Neural crest cell (in vitro differentiated cells): ENCODE data around the gene IL22. TPM values are rescaled to one million over a fixed set of nuclear protein-coding genes. Genes with fewer than 3 reads are reported as not detected.

Experiments used
- DNase-seq: peaks from one replicate; pipeline ENCODE4 v3.0.0; 2021; ENCODE audit warnings: low read depth, mixed read lengths, low spot score
- H3K27ac Mint-ChIP-seq: one replicate; pipeline ENCODE4 v1.8.0; 2021; ENCODE audit warnings: mild to moderate bottlenecking, mixed read lengths; ENCODE audit not compliant: unreplicated experiment
- H3K27me3 Mint-ChIP-seq: 2 replicates; pipeline ENCODE4 v1.8.0; 2021; ENCODE audit warnings: low read depth, mild to moderate bottlenecking, mixed read lengths
- H3K36me3 Mint-ChIP-seq: 2 replicates; pipeline ENCODE4 v1.8.0; 2021; ENCODE audit warnings: low read depth, mild to moderate bottlenecking, mixed read lengths
- H3K4me1 Mint-ChIP-seq: 2 replicates; pipeline ENCODE4 v1.8.0; 2021; ENCODE audit warnings: mixed read lengths
- H3K4me3 Mint-ChIP-seq: one replicate; pipeline ENCODE4 v1.8.0; 2021; ENCODE audit warnings: mild to moderate bottlenecking, mixed read lengths
- H3K9me3 Mint-ChIP-seq: 2 replicates; pipeline ENCODE4 v1.8.0; 2021; ENCODE audit warnings: mixed read lengths
- total RNA-seq: library from RNA; stranded (reverse); gene quantifications from 2 replicates; pipeline ENCODE4 v1.2.1, GENCODE V29; 2021
- TF ChIP-seq, protein P1 (sequence below): fragments of 200-600 bp; sonication (generic); conservative IDR thresholded peaks from 2 replicates; pipeline ENCODE4 v1.5.0; 2021; ENCODE audit warnings: antibody characterized with exemption, mild to moderate bottlenecking

Gene IL22
- total RNA-seq, 1 donor from 2014 or later: not detected

DNA sequence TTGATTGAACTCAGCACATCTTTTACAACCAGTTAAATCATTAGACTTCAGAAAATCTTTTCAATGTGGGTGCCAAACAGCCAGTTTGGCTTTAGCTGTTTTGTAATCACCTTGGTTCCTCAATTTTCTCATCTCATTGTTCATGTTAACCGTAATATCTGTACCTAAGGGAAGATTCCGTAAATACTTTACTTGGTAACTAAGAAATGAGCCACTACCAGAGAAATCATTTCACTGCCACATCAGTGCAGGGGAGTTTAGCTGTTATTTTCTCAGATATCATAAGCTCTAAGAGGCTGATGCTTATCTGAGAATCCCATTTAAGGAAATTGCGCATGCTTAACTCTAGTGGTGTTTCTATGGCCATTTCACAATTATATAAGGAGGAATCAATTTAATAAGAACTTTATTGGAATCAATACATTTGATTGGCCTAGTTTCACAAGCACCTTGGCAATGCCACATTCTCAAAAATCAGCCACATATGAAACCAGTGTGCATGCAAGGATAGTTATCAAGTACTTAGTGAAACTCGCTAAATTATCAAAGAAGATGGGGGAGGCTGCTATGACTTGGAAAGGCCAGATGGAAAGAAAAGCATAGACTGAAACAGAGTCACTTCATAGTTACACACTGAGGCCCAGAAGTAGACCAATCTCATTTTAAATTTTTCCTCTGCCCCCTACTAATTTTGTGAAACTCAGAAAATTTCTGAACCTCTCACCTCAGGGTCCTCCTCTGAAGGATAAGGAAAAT lies 28.1 kb upstream of the IL22 start:
- no peaks in the 10 kb centered on the region for H3K27me3 Mint-ChIP-seq
- no peak for DNase-seq
- H3K4me3 Mint-ChIP-seq: no peak overlapping the region
- no peak overlapping the region for H3K27ac Mint-ChIP-seq
- no peaks in the 10 kb centered on the region for H3K4me1 Mint-ChIP-seq
- TF ChIP-seq, protein P1, sequence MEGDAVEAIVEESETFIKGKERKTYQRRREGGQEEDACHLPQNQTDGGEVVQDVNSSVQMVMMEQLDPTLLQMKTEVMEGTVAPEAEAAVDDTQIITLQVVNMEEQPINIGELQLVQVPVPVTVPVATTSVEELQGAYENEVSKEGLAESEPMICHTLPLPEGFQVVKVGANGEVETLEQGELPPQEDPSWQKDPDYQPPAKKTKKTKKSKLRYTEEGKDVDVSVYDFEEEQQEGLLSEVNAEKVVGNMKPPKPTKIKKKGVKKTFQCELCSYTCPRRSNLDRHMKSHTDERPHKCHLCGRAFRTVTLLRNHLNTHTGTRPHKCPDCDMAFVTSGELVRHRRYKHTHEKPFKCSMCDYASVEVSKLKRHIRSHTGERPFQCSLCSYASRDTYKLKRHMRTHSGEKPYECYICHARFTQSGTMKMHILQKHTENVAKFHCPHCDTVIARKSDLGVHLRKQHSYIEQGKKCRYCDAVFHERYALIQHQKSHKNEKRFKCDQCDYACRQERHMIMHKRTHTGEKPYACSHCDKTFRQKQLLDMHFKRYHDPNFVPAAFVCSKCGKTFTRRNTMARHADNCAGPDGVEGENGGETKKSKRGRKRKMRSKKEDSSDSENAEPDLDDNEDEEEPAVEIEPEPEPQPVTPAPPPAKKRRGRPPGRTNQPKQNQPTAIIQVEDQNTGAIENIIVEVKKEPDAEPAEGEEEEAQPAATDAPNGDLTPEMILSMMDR: no peak
- no peaks in the 10 kb centered on the region for H3K36me3 Mint-ChIP-seq
- no peaks in the 10 kb centered on the region for H3K9me3 Mint-ChIP-seq

DNA sequence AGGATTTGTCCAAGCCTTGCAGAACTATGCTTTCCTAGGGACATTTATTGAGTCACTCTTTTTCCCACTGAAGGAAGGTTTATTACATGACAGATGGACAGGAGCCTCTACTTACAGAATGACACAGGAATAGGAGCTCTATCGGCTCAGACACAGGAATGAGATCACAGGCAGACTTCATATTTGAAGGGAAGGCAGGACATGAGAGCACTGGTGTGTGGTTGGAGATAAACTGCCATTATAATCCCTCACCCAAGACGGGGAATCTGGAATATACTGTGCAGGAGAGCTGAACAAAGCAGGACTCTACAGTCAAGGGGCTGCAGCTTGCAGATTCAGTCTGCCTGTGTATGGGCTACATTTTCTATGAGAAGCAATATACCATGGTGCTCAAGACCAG lies 26.8 kb upstream of the IL22 start:
- no peaks in the 10 kb centered on the region for H3K4me1 Mint-ChIP-seq
- no peak overlapping the region for H3K4me3 Mint-ChIP-seq
- H3K27ac Mint-ChIP-seq: no peak overlapping the region
- no peaks in the 10 kb centered on the region for H3K27me3 Mint-ChIP-seq
- no peaks in the 10 kb centered on the region for H3K36me3 Mint-ChIP-seq
- no peak for DNase-seq
- H3K9me3 Mint-ChIP-seq: no peaks in the 10 kb centered on the region
- TF ChIP-seq, protein P1: no peak

DNA sequence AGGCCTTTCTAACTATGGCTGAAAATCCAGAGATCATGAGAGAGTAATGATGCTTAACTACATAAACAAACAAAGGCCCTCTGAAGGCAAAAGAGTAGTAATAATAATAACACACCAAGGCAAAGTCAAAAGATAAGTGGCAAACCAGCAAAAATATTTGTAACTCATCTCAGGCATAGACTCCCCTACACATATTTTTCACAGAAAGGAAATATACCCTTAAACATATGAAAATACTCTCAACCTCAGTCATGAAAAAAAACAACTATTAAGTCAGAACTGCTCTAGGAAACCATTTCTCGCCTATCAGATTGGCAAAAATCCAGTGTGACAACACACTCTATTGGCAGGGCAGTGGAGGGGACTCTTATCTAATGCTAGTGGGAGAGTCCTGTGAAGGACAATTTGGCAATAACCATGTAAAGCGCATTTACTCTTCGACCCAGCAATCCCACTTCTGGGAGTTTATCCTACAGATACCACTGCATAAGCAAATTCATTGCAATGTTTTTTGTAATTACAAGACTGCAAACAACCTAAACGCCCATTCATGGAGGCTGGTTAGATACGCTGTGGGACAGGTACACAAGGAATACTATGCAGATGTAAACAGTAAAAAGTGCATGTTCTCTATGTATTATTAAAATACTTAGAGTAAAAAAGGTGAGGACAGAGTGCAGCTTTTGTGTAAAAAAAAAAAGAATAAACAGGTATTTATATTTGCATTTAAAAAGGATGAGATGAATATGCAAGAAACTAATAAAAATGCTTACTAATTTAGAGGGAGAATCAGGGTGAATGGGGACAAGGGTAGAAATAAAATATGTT lies 26.0 kb upstream of the IL22 start:
- H3K9me3 Mint-ChIP-seq: no peaks in the 10 kb centered on the region
- no peak overlapping the region for H3K27ac Mint-ChIP-seq
- no peaks in the 10 kb centered on the region for H3K36me3 Mint-ChIP-seq
- H3K4me1 Mint-ChIP-seq: no peaks in the 10 kb centered on the region
- no peaks in the 10 kb centered on the region for H3K27me3 Mint-ChIP-seq
- TF ChIP-seq, protein P1: no peak
- no peak for DNase-seq
- H3K4me3 Mint-ChIP-seq: no peak overlapping the region

DNA sequence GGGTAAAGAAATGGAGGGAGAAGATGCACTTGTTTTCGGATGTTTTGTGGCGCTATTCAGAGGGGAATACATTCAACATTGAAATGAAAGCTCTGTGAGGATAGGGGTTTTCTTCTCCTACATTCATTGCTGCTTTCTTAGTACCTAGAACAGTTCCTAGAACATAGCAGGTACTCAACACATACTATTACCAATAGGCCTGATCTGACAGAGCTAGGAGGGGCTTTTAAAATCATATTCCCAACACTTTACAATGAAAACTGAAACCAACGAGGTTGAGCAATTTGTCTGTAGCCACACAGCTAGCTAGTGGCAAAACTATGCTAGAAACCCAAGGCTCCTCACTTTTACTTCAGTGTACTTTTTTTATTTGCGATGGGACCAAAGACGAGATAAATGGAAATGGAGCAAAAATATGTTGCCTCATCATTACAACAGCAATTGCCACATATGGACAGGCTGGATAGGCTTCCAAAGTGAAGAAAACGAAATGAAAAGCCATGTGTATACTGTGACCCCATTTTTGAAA lies 23.1 kb upstream of the IL22 start:
- H3K4me3 Mint-ChIP-seq: no peak overlapping the region
- no peaks in the 10 kb centered on the region for H3K9me3 Mint-ChIP-seq
- no peaks in the 10 kb centered on the region for H3K36me3 Mint-ChIP-seq
- no peaks in the 10 kb centered on the region for H3K27me3 Mint-ChIP-seq
- DNase-seq: no peak
- no peaks in the 10 kb centered on the region for H3K4me1 Mint-ChIP-seq
- TF ChIP-seq, protein P1: no peak
- no peak overlapping the region for H3K27ac Mint-ChIP-seq

DNA sequence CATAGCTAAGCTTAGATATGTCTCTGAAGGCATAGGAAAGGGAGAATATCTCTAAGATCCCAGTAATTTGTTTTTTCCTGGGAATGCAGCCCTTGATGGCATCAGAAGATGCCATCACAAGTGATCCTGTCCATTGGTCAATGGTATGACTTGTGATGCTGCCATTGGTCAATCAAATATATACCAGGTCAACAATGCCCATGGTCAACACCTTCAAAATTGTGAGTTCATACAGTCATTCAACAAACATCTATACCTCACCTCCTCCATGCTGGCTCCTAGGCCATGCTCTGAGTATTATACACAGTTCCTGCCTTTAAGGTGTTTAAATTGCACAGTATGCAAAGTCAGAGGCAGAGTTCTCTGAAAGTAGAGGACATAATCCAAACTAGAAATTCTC lies 19.3 kb upstream of the IL22 start:
- DNase-seq: no peak
- Mint-ChIP-seq H3K4me1 (peaks cover 8% of the 10 kb centered on the region), H3K27me3 (no peaks in the 10 kb centered on the region), H3K36me3 (no peaks in the 10 kb centered on the region), H3K4me3 (no peak overlapping the region), H3K9me3 (no peaks in the 10 kb centered on the region), H3K27ac (no peak overlapping the region)
- TF ChIP-seq, protein P1: no peak
